Cortex of kidney (tissue), 1 donor: Measurements from ENCODE around the gene TNIP2.
"Not testable (repeated sequence)": the region's sequence is repeated elsewhere in the genome, so short reads cannot be mapped to it uniquely, and the experiment has no call there.

ENCODE experiments used
- DNase-seq: peaks from one replicate; lab custom pipeline; 2025; lab: John Stamatoyannopoulos, UW

Gene TNIP2

DNA sequence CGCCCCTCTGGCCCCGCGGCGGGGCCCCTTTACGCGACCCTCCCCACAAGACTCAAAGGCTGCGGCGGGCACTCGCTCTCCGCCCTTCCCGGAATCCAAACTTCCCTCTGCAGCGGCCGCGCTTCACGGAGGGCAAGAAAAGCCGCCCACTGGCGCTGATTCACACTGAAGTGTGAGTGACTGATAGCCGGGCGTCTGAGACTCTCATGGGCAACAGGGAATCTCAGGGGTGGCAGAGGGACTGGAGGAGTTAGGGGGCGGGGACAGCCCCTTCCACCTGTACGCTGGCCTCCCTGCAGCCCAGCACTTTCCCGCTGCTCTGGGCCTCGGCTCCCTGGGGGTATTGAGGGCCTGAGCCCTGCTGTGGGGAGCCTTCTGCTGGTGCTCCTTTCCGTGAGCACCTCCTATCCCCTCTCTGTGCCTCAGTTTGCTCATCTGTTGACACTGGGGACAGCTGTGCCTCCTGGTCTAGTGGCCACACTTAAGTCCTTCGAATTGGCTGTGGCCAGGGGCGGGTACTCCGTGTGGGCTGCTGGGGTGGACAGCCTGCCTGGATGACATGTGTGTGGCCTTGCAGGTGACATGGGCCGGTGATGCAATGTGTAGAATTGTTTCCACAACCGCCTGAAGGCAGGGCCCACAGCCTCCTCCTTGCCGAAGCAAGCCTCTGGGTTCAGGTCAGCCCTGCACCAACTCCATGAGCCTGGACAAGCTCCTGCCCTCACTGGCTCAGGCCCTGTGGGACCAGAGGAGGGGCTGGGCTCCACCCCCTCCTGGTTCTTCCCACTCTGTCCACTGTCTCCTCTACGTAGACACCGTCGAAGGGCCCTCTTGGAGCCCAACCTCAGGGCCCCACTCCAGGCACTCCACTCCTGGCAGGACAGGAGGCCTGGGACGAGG lies 37.7 kb upstream of the TNIP2 start:
- DNase-seq = no peak

DNA sequence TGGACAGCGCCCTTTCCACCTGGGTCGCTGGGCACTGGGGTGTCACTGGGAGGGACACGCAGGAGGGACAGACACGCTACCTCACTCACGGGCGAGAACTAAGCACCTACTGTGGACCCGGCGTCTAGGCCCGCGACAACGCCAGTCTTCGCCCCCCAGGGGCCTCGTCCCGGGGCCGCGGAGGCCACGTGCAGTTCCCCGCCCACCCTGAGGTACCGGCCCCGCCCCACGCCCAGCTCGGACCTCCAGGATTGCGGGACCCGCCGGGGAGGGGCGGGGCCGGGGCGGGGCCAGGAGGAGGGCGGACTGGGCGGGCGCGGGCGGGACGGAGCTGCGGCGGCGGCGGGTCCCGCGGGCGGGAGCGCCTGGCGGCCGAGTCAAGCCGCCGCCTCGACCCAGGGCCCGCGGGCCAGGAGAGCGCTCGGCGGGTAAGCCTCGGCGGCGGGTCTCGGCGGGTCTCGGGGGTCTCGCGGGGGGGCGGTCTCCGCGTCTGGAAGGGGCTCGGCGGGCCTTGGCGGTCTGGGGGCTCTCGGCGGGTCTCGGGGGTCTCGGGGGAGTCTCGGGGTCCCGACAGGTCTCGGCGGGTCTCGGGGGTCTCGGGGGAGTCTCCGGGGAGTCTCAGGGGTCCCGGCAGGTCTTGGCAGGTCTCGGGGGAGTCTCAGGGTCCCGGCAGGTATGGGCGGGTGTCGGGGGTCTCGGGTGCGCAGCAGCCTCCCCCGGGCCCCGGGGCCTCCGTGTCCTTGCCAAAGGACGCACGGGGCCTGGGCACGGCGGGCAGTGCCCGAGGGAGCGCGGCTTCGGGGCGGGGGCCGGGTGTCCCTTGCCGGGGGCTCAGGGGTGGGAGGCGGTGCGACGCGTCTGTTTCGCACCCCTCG lies 36.8 kb upstream of the TNIP2 start, which contains the start of gene SH3BP2:
Gene SH3BP2, plus strand, starts transcription at position 375 of the 875 bp plus-strand sequence. CDS start 27,533 bp downstream, outside the sequence.
- no peak for DNase-seq

GRCh38 chr4:2792396-2792710 lies 36.2 kb upstream of the TNIP2 start:
- DNase-seq = no peak

DNA sequence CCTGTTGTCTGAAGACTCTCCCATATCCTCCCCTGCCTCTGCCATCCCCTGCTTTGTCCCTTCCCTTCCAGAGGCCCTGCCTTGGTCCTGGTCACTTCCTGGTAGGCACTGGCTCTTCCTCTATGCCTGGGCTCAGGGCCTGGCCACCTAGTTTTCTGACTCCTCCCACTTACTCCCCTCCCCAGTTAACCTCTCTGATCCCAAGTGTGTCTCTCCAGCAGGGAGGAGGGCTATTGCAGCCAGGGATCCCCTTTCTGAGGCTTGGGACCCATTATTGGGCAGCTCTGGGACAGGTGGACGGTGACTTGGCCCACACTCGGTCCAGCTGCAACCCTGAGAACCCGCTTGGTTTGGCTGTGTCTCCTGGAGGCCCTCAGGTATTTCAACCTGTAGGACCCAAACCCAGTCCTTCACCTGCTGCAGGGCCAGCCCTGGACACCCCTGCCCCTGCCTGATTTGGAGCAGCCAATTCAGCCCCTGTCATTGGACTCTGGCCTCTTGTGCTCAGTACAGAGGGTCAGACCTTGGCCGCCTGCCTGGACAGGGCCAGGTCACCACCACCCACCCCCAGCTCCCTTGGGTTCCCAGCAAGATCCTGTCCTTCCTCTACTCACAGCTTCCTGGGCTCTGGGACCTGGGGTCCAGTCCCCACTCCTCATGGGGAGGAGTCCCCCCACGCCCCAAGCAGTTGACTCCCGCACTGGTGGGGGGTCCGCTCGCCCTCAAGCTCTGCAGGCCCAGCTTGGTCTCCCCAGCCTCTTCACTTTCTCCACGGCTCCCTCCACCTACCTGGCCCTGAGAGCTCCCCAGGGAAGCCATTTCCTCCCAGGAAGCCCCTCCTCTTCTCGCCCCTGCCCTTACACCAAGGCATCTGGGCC lies 35.6 kb upstream of the TNIP2 start:
- no peak for DNase-seq

DNA sequence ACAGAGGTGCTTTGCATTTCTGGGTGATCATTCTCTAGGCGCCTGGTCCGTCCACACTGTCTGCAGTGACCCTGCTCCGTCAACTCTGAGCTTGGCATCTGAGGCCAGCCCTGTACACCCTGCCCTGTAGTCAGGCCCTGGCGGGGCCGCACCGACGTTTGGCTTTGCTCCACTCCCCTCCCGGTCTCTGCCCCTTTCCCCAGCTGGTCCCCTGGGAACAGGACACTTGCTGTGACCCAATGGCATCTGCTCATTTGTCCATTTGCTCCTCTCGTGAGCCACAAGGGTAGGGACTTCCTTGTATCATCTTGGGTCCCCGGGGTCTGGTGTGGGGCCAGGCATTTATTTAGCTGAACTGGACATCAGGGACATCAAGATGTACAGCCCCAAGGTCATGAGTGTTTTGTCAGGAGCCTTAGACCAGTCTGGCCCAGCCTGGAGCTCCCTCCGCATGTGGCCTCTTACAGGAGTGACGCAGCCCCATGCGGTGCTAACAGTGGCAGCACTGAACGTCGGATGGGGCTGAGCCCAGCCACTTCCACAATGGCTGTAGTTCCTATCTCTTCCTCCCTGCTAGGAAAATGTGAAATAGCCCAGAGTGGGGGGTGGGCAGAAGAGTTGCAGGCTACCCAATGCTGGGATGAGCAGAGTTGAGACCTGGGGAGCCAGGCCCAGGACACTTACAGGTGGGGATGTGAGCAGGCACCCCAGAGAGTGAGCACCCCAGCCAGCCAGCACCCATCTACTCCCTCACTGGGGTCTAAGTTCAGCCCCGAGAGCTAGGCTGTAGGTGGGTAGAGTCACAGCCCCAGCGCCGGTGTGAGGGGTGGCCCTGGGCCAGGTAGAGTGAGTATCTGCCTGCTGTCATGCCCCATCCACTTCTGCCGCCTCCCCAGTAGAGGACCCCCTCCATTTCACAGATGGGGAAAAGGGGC lies 34.7 kb upstream of the TNIP2 start:
- no peak for DNase-seq

- no peak for DNase-seq
Measured at GRCh38 chr4:2789793-2790582, 33.9 kb upstream of the TNIP2 start.

DNA sequence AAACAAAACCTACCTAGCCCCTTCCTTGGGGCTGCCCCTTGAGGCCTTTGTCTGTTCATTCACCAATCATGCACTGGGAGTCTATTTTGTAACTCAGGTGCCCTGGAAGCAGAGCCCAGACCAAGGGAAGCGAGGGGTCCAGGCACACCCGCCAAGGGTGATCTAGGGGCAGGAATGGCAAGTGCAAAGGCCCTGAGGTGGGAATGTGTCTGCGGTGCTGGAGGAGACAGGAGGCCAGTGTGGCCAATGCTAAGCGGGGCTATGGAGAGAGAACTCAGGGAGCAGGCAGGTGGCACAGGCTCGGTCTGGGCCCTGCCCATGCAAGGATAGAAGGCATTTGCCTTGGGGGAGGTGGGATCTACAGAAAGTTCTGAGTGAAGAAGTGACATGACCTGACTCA lies 33.2 kb upstream of the TNIP2 start:
- no peak for DNase-seq

GRCh38 chr4:2788532-2789103 lies 32.5 kb upstream of the TNIP2 start:
- no peak for DNase-seq

GRCh38 chr4:2788101-2788500 lies 32.0 kb upstream of the TNIP2 start:
- DNase-seq = no peak

- DNase-seq = no peak
Measured at GRCh38 chr4:2787230-2788100, 31.3 kb upstream of the TNIP2 start.

GRCh38 chr4:2786794-2787229 lies 30.7 kb upstream of the TNIP2 start:
- DNase-seq = no peak

GRCh38 chr4:2786152-2786671 lies 30.1 kb upstream of the TNIP2 start:
- no peak for DNase-seq

- DNase-seq = no peak
Measured at GRCh38 chr4:2785613-2786012, 29.5 kb upstream of the TNIP2 start.

DNA sequence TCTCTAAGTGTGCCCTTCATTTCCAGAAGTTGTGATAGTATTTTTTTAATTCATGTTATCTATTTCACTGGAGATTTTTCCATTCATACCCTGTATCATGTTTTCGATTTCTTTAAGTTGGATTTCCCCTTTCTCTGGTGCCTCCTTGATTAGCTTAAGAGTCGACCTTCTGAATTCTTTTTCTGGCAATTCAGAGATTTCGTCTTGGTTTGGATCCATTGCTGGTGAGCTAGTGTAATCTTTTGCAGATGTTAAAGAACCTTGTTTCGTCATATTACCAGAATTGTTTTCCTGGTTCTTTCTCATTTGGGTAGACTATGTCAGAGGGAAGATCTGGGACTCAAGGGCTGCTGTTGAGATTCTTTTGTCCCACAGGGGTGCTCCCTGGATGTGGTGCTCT lies 27.7 kb upstream of the TNIP2 start:
- DNase-seq = no peak

GRCh38 chr4:2781911-2782310 lies 25.8 kb upstream of the TNIP2 start:
- no peak for DNase-seq

GRCh38 chr4:2780643-2781042 lies 24.5 kb upstream of the TNIP2 start:
- DNase-seq = not testable (repeated sequence)

DNA sequence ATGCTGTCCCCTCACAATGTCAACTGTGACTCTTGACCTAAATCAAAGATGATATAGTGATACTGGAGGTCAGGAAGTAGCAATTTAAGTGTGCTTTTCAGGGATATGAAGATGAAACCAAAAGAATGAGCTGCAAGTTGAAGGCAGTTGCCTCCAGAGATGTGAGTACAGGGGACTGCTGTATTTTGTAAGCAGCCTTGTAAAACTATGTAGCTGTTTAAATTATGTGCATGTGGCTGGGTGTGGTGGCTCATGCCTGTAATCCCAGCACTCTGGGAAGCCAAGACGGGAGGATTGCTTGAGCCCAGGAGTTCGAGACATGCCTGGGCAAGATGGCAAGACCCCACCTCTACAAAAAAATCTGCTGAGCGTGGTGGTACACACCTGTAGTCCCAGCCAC lies 15.1 kb upstream of the TNIP2 start:
- DNase-seq = no peak

DNA sequence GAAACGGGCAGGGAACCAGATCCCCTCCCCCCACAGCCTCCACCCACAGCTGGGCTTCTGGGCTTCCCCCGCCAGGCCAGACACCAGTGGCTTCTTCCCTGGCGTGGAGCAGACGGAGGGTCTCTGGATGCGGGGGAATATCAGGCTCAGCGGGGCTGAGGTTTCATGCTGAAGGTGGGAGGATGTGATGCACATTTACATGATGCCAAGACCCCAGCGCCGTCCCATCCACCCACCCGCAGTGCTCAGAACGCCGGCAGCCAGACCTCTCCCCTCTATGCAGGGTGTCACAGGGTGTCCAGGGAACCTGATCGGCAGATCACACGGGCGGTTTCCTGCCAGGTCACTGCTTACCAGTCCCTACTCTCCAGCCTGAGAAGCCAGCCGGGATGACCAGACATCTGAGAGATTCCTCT lies 12.8 kb upstream of the TNIP2 start:
- no peak for DNase-seq
